ENCODE data around the gene KHDC4.

The KHDC4 gene

DNA sequence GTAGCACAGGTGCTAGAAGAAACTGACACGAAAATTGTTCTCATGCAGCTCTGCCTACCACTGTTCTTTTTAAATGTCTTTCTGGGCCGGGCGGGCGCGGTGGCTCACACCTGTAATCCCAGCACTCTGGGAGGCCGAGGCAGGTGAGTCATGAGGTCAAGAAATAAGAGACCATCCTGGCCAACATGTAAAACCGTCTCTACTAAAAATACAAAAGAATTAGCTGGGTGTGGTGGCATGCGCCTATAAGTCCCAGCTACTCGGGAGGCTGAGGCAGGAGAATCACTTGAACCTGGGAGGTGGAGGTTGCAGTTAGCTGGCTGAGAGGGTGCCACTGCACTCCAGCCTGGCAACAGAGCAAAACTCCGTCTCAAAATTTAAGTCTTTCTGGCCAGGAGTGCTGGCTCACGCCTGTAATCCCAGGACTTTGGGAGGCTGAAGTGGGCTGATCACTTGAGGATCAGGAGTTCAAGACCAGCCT is 22.1 kb downstream of the KHDC4 start:
- no peak for ATAC-seq
- TF ChIP-seq ZFP30 (CRISPR knock-in tag; IDR thresholded peaks at IDR 0.05) (no peak), CREB5 (CRISPR knock-in tag; IDR thresholded peaks at IDR 0.05; ENCODE audit: low read depth) (no peak), BACH2 (CRISPR knock-in tag; IDR thresholded peaks at IDR 0.05; ENCODE audit: borderline replicate concordance) (no peak), PPARA (CRISPR knock-in tag; IDR thresholded peaks at IDR 0.05; ENCODE audit: borderline replicate concordance) (no peak), TSHZ2 (CRISPR knock-in tag; IDR thresholded peaks at IDR 0.05) (no peak), ZNF8 (CRISPR knock-in tag; IDR thresholded peaks at IDR 0.05) (no peak), OSR1 (CRISPR knock-in tag; IDR thresholded peaks at IDR 0.05) (no peak), RARB (CRISPR knock-in tag; IDR thresholded peaks at IDR 0.05) (no peak), TOX (CRISPR knock-in tag; IDR thresholded peaks at IDR 0.05; ENCODE audit: borderline replicate concordance) (no peak), ZNF565 (CRISPR knock-in tag; conservative IDR thresholded peaks at IDR 0.05; ENCODE audit: low read depth) (no peak), ZNF70 (CRISPR knock-in tag; IDR thresholded peaks at IDR 0.05) (no peak), GLIS3 (CRISPR knock-in tag; IDR thresholded peaks at IDR 0.05) (no peak)
- TF ChIP-seq, protein P1, sequence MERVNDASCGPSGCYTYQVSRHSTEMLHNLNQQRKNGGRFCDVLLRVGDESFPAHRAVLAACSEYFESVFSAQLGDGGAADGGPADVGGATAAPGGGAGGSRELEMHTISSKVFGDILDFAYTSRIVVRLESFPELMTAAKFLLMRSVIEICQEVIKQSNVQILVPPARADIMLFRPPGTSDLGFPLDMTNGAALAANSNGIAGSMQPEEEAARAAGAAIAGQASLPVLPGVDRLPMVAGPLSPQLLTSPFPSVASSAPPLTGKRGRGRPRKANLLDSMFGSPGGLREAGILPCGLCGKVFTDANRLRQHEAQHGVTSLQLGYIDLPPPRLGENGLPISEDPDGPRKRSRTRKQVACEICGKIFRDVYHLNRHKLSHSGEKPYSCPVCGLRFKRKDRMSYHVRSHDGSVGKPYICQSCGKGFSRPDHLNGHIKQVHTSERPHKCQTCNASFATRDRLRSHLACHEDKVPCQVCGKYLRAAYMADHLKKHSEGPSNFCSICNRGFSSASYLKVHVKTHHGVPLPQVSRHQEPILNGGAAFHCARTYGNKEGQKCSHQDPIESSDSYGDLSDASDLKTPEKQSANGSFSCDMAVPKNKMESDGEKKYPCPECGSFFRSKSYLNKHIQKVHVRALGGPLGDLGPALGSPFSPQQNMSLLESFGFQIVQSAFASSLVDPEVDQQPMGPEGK (CRISPR knock-in tag; IDR thresholded peaks at IDR 0.05; ENCODE audit: borderline replicate concordance), result no peak
- TF ChIP-seq, protein P2, sequence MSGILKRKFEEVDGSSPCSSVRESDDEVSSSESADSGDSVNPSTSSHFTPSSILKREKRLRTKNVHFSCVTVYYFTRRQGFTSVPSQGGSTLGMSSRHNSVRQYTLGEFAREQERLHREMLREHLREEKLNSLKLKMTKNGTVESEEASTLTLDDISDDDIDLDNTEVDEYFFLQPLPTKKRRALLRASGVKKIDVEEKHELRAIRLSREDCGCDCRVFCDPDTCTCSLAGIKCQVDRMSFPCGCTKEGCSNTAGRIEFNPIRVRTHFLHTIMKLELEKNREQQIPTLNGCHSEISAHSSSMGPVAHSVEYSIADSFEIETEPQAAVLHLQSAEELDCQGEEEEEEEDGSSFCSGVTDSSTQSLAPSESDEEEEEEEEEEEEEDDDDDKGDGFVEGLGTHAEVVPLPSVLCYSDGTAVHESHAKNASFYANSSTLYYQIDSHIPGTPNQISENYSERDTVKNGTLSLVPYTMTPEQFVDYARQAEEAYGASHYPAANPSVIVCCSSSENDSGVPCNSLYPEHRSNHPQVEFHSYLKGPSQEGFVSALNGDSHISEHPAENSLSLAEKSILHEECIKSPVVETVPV (CRISPR knock-in tag; IDR thresholded peaks at IDR 0.05), result no peak

- ATAC-seq, result peak; percentile 93
- no peak for TF ChIP-seq BACH2 (CRISPR knock-in tag; IDR thresholded peaks at IDR 0.05; ENCODE audit: borderline replicate concordance)
- no peak for TF ChIP-seq ZFP30 (CRISPR knock-in tag; IDR thresholded peaks at IDR 0.05)
- no peak for TF ChIP-seq CREB5 (CRISPR knock-in tag; IDR thresholded peaks at IDR 0.05; ENCODE audit: low read depth)
- TF ChIP-seq ZNF565 (CRISPR knock-in tag; conservative IDR thresholded peaks at IDR 0.05; ENCODE audit: low read depth), result no peak
- TF ChIP-seq TSHZ2 (CRISPR knock-in tag; IDR thresholded peaks at IDR 0.05), result no peak
- TF ChIP-seq, protein P3, sequence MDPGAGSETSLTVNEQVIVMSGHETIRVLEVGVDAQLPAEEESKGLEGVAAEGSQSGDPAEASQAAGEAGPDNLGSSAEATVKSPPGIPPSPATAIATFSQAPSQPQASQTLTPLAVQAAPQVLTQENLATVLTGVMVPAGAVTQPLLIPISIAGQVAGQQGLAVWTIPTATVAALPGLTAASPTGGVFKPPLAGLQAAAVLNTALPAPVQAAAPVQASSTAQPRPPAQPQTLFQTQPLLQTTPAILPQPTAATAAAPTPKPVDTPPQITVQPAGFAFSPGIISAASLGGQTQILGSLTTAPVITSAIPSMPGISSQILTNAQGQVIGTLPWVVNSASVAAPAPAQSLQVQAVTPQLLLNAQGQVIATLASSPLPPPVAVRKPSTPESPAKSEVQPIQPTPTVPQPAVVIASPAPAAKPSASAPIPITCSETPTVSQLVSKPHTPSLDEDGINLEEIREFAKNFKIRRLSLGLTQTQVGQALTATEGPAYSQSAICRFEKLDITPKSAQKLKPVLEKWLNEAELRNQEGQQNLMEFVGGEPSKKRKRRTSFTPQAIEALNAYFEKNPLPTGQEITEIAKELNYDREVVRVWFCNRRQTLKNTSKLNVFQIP (CRISPR knock-in tag; IDR thresholded peaks at IDR 0.05; ENCODE audit: borderline replicate concordance, low read depth), result no peak; the same call in 1 of the 2 replicates
- no peak for TF ChIP-seq ZNF70 (CRISPR knock-in tag; IDR thresholded peaks at IDR 0.05)
- TF ChIP-seq GLIS3 (CRISPR knock-in tag; IDR thresholded peaks at IDR 0.05), result 0 out of 2 replicates have a peak, but pooled peaks have one; percentile 5
- no peak for TF ChIP-seq RARB (CRISPR knock-in tag; IDR thresholded peaks at IDR 0.05)
- TF ChIP-seq ARNTL (CRISPR knock-in tag; IDR thresholded peaks at IDR 0.05; ENCODE audit: borderline replicate concordance, low read depth), result no peak
- TF ChIP-seq ESRRG (CRISPR knock-in tag; IDR thresholded peaks at IDR 0.05), result no peak
- no peak for TF ChIP-seq TCF4 (CRISPR knock-in tag; IDR thresholded peaks at IDR 0.05; ENCODE audit: borderline replicate concordance)
- TF ChIP-seq, protein P1 (CRISPR knock-in tag; IDR thresholded peaks at IDR 0.05; ENCODE audit: borderline replicate concordance), result no peak
- TF ChIP-seq OSR1 (CRISPR knock-in tag; IDR thresholded peaks at IDR 0.05), result no peak
- 0 out of 2 replicates have a peak, but pooled peaks have one; percentile 20 for TF ChIP-seq TOX (CRISPR knock-in tag; IDR thresholded peaks at IDR 0.05; ENCODE audit: borderline replicate concordance)
- TF ChIP-seq ZC3H10 (CRISPR knock-in tag; IDR thresholded peaks at IDR 0.05), result peak; percentile 67; the same call in 1 of the 2 replicates
- TF ChIP-seq ISL1 (CRISPR knock-in tag; IDR thresholded peaks at IDR 0.05), result no peak
These were observed 22.8 kb downstream of the KHDC4 start, which contains the start of gene RIT1 for GRCh38 chr1:155911156-155912055. RIT1 (minus strand) TSS chr1:155911349; CDS start chr1:155910761, 588 bp downstream.

All from SK-N-SH treated with all-trans-retinoic acid at 6 μM for 48 hours (cell line).